ENCODE data around the gene GRK4. TPM values are rescaled to one million over a fixed set of nuclear protein-coding genes. Genes with fewer than 3 reads are reported as not detected.

The GRK4 gene
- total and polyA plus RNA-seq, 10 of the 15 experiments (the other 5 are each of a cell fraction or from before 2014, with no cell fraction given): 1.1 to 4.0 (median 2.5) TPM

GRCh38 chr4:2936773-2937145 lies 26.6 kb upstream of the GRK4 start (continued):
- TF ChIP-seq CUX1 (IDR thresholded peaks at IDR 0.05; ENCODE audit: insufficient replicate concordance, low read depth, low read length) (no peak), IRF4 (IDR thresholded peaks at IDR 0.05; ENCODE audit: low read depth, low read length) (0 out of 2 replicates have a peak, but pooled peaks have one; percentile 54), ZBED1 (IDR thresholded peaks at IDR 0.05; ENCODE audit: borderline replicate concordance) (no peak), HDAC2 (IDR thresholded peaks at IDR 0.05) (no peak), ZNF687 (IDR thresholded peaks at IDR 0.05) (no peak), YBX1 (IDR thresholded peaks at IDR 0.05) (no peak), POLR2A (IDR thresholded peaks at IDR 0.05; ENCODE audit: low read depth, low read length) (no peak), PAX8 (IDR thresholded peaks at IDR 0.05) (no peak), IKZF2 (IDR thresholded peaks at IDR 0.05) (no peak), ZBTB11 (CRISPR knock-in tag; IDR thresholded peaks at IDR 0.05) (no peak), RBBP5 (conservative IDR thresholded peaks at IDR 0.05) (no peak), SUZ12 (IDR thresholded peaks at IDR 0.05; ENCODE audit: unreplicated experiment) (no peak), KLF5 (IDR thresholded peaks at IDR 0.05; ENCODE audit: partially characterized antibody) (no peak), USF2 (IDR thresholded peaks at IDR 0.05; ENCODE audit: borderline replicate concordance, low read depth, low read length) (no peak), MYC (IDR thresholded peaks at IDR 0.05; ENCODE audit: insufficient read depth, insufficient read length, insufficient replicate concordance, low read length, severe bottlenecking) (no peak), CBX5 (IDR thresholded peaks at IDR 0.05; ENCODE audit: low read depth) (no peak), SMC3 (IDR thresholded peaks at IDR 0.05; ENCODE audit: borderline replicate concordance, low read length) (no peak)
